ENCODE results near the gene SLC13A2. TPM values are rescaled to one million over a fixed set of nuclear protein-coding genes. Genes with fewer than 3 reads are reported as not detected.

Gene SLC13A2
- total RNA-seq, 1 experiment from 2014 or later: not detected

DNA sequence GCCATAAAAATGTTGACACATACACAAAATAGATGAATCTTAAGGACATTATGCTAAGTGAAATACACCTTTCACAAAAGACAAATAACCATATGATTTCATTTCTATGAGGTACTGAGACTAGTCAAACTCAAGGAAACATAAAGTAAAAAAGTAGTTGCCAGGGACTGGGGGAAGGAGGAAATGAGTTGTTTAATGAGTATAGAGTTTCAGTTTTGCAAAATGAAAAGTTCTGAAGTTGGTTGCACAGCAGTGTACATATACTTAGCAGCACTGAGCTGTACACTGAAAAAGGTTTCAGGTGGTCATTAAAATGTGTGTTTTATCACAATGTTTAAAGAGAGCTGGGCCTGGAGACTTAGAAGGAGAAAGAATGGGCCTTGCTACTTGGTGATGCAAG, 4.7 kb upstream of the SLC13A2 start:
- Histone ChIP-seq H3K36me3 (ENCODE audit: control insufficient read depth, insufficient read depth, low read length) (no peaks in the 10 kb centered on the region), H3K27me3 (ENCODE audit: control insufficient read depth, insufficient read depth, low read length) (peaks cover 3% of the 10 kb centered on the region; the same call in 1 of the 2 replicates), H3K4me1 (ENCODE audit: control insufficient read depth, insufficient read depth, low read length) (no peaks in the 10 kb centered on the region), H3K4me3 (ENCODE audit: low read depth in 2 of 2, low read length in 2 of 2) (no peak overlapping the region), H3K27ac (ENCODE audit: low read length) (no peak overlapping the region), H3K9me3 (ENCODE audit: control insufficient read depth, insufficient read depth, low read depth, low read length) (no peaks in the 10 kb centered on the region)
- DNase-seq (ENCODE audit: low read depth, low spot score): no peak
- no peak for ATAC-seq
- intact Hi-C loops (cut with micrococcal nuclease; ENCODE audit: unreplicated experiment): no loop called here
- CTCF ChIA-PET: interaction anchor here (1.1 kb wide), 1 partner anchor 16 kb away, joined by 3 read pairs; no protein-coding TSS in a partner anchor
- no TSS peak for BruUV-seq (replicated peaks)
- in situ Hi-C loops (cut with HindIII; ENCODE audit: low pct_unique_long_range_greater_than_20kb, low sequenced_read_pairs): no loop called here
- no peak for TF ChIP-seq TCF7L2 (IDR thresholded peaks at IDR 0.05; ENCODE audit: low read depth, low read length)
- POLR2A ChIA-PET: interaction anchor here (0.6 kb wide), 1 partner anchor 10 kb away, joined by 3 read pairs; no protein-coding TSS in a partner anchor

DNA sequence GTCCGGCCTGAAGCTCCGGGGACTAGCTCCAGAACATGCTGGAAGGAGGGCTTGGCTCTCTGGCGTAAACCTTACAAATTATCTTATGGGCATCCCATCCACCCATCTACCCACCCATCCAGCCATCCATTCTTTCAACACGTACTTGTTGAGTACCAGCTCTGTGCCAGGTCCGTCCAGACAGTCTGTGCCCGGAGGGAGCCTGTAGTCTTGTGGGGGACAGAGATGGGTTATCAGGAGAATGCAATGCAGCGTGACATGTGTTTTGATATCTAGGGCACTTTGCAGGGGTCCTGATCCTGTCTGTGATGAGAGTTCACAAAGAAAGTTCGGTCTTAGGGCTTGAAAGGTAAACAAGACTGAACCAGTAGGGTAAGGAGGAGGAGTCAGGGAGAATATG, 4.1 kb upstream of the SLC13A2 start:
- peaks cover 3% of the 10 kb centered on the region; the same call in 1 of the 2 replicates for H3K27me3 ChIP-seq (ENCODE audit: control insufficient read depth, insufficient read depth, low read length)
- H3K36me3 ChIP-seq (ENCODE audit: control insufficient read depth, insufficient read depth, low read length): no peaks in the 10 kb centered on the region
- no TSS peak for BruUV-seq (replicated peaks)
- no peaks in the 10 kb centered on the region for H3K4me1 ChIP-seq (ENCODE audit: control insufficient read depth, insufficient read depth, low read length)
- DNase-seq (ENCODE audit: low read depth, low spot score): no peak
- H3K4me3 ChIP-seq (ENCODE audit: low read depth in 2 of 2, low read length in 2 of 2): no peak overlapping the region
- intact Hi-C loops (cut with micrococcal nuclease; ENCODE audit: unreplicated experiment) (no loop called here), in situ Hi-C loops (cut with HindIII; ENCODE audit: low pct_unique_long_range_greater_than_20kb, low sequenced_read_pairs) (no loop called here)
- ChIA-PET CTCF (interaction anchor here (1.1 kb wide), 1 partner anchor 15 kb away, joined by 3 read pairs; no protein-coding TSS in a partner anchor), POLR2A (no interaction called here)
- TF ChIP-seq TCF7L2 (IDR thresholded peaks at IDR 0.05; ENCODE audit: low read depth, low read length) (no peak), SIN3A (IDR thresholded peaks at IDR 0.05; ENCODE audit: borderline replicate concordance, insufficient read depth, low read depth, low read length) (no peak)
- TF ChIP-seq, protein P1, sequence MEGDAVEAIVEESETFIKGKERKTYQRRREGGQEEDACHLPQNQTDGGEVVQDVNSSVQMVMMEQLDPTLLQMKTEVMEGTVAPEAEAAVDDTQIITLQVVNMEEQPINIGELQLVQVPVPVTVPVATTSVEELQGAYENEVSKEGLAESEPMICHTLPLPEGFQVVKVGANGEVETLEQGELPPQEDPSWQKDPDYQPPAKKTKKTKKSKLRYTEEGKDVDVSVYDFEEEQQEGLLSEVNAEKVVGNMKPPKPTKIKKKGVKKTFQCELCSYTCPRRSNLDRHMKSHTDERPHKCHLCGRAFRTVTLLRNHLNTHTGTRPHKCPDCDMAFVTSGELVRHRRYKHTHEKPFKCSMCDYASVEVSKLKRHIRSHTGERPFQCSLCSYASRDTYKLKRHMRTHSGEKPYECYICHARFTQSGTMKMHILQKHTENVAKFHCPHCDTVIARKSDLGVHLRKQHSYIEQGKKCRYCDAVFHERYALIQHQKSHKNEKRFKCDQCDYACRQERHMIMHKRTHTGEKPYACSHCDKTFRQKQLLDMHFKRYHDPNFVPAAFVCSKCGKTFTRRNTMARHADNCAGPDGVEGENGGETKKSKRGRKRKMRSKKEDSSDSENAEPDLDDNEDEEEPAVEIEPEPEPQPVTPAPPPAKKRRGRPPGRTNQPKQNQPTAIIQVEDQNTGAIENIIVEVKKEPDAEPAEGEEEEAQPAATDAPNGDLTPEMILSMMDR (IDR thresholded peaks at IDR 0.05): no peak
- no peaks in the 10 kb centered on the region for H3K9me3 ChIP-seq (ENCODE audit: control insufficient read depth, insufficient read depth, low read depth, low read length)
- ATAC-seq: no peak
- no peak overlapping the region for H3K27ac ChIP-seq (ENCODE audit: low read length)

DNA sequence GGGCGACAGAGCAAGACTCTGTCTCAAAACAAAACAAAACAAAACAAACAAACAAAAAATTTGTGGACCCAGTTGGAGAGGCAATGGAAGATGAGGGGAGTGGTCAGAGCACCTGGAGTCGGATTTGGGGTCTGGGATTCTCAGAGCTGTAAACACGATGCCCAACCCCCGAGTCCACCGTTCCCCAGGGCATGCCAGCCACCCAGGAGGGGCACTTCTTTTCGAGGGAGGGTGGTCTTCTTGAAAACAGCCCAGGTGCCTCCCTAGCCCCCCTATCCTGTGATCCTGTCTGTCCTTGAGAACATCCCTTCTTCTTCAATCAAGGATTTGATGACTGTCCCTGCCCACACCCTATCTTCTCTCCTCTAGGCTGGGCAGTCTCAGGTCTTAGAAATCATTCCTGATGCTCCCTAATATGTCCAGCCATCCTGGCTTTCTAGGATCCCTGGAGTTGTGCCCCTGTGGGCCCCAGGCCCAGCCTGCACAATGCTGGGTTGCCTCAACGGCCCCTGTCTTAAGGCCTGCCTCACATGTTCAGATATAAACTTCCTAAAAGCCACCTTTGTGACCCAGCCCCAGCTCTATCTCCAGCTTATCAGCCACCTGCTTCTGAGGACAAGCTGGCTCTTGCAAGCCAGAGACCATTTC, 3.1 kb upstream of the SLC13A2 start:
- in situ Hi-C loops (cut with HindIII; ENCODE audit: low pct_unique_long_range_greater_than_20kb, low sequenced_read_pairs) (no loop called here), intact Hi-C loops (cut with micrococcal nuclease; ENCODE audit: unreplicated experiment) (no loop called here)
- Histone ChIP-seq H3K27me3 (ENCODE audit: control insufficient read depth, insufficient read depth, low read length) (peaks cover 3% of the 10 kb centered on the region; the same call in 1 of the 2 replicates), H3K4me3 (ENCODE audit: low read depth in 2 of 2, low read length in 2 of 2) (no peak overlapping the region), H3K36me3 (ENCODE audit: control insufficient read depth, insufficient read depth, low read length) (no peaks in the 10 kb centered on the region), H3K27ac (ENCODE audit: low read length) (no peak overlapping the region), H3K4me1 (ENCODE audit: control insufficient read depth, insufficient read depth, low read length) (no peaks in the 10 kb centered on the region), H3K9me3 (ENCODE audit: control insufficient read depth, insufficient read depth, low read depth, low read length) (no peaks in the 10 kb centered on the region)
- no peak for DNase-seq (ENCODE audit: low read depth, low spot score)
- CTCF ChIA-PET: no interaction called here
- TF ChIP-seq SIN3A (IDR thresholded peaks at IDR 0.05; ENCODE audit: borderline replicate concordance, insufficient read depth, low read depth, low read length): no peak
- no peak for TF ChIP-seq POLR2AphosphoS5 (IDR thresholded peaks at IDR 0.05; ENCODE audit: low read depth, low read length)
- TF ChIP-seq, protein P1 (IDR thresholded peaks at IDR 0.05): no peak
- no peak for TF ChIP-seq TCF7L2 (IDR thresholded peaks at IDR 0.05; ENCODE audit: low read depth, low read length)
- POLR2A ChIA-PET: no interaction called here
- no TSS peak for BruUV-seq (replicated peaks)
- no peak for ATAC-seq
